WTC11 (cell line): ENCODE measurements around the gene HTRA2. TPM values are rescaled to one million over a fixed set of nuclear protein-coding genes. Genes with fewer than 3 reads are reported as not detected.
A peak's percentile ranks its signal among the peaks of the same experiment; 100 is the strongest.

Experiments
- ATAC-seq: fragments of 200-7000 bp; cut with Tn5 transposase; 2 replicates; pipeline ENCODE4 v1.10.0; 2021; ENCODE audit warnings: mild to moderate bottlenecking, moderate library complexity
- CTCF ChIA-PET: fragments of 300-600 bp; sonication (Branson Sonifier 250); formaldehyde crosslinking; loops from one replicate; lab custom pipeline; 2021; ENCODE audit warnings: antibody characterized with exemption; lab: Charles Lee
- POLR2A ChIA-PET: fragments of 350-600 bp; sonication (Branson Sonifier 250); formaldehyde crosslinking; loops from one replicate; lab custom pipeline; 2021; ENCODE audit warnings: antibody characterized with exemption; lab: Charles Lee
- DNase-seq: peaks from one replicate; pipeline ENCODE4 v3.0.0; 2021; ENCODE audit warnings: low spot score
- H3K27ac Mint-ChIP-seq: 2 replicates; pipeline ENCODE4 v1.8.0; 2021; ENCODE audit warnings: mixed read lengths
- H3K27me3 Mint-ChIP-seq: 2 replicates; pipeline ENCODE4 v1.8.0; 2021; ENCODE audit warnings: low read depth, mild to moderate bottlenecking, moderate library complexity, mixed read lengths
- H3K36me3 Mint-ChIP-seq: 2 replicates; pipeline ENCODE4 v1.8.0; 2021; ENCODE audit warnings: mixed read lengths
- H3K4me1 Mint-ChIP-seq: 2 replicates; pipeline ENCODE4 v1.8.0; 2022; ENCODE audit warnings: mixed read lengths
- H3K4me3 Mint-ChIP-seq: 2 replicates; pipeline ENCODE4 v1.8.0; 2021; ENCODE audit warnings: mild to moderate bottlenecking, moderate library complexity, mixed read lengths
- H3K9me3 Mint-ChIP-seq: 2 replicates; pipeline ENCODE4 v1.8.0; 2021; ENCODE audit warnings: mixed read lengths
- CREM ChIP-seq: sonication (generic); formaldehyde crosslinking; IDR thresholded peaks from 2 replicates; pipeline ENCODE4 v1.8.1; 2022; ENCODE audit warnings: mild to moderate bottlenecking, missing genetic modification reagents, moderate library complexity
- ELF4 ChIP-seq: sonication (generic); formaldehyde crosslinking; IDR thresholded peaks from 2 replicates; pipeline ENCODE4 v1.8.1; 2022; ENCODE audit warnings: low read depth, mild to moderate bottlenecking, moderate library complexity, missing genetic modification reagents
- GABPB1 ChIP-seq: sonication (generic); formaldehyde crosslinking; IDR thresholded peaks from 2 replicates; pipeline ENCODE4 v1.8.1; 2023; ENCODE audit warnings: mild to moderate bottlenecking, missing genetic modification reagents
- GRHL2 ChIP-seq: fragments of 250-450 bp; sonication (Bioruptor Pico); IDR thresholded peaks from 2 replicates; pipeline ENCODE4 v1.8.0; 2022; ENCODE audit warnings: mild to moderate bottlenecking, moderate library complexity; ENCODE audit not compliant: insufficient replicate concordance, severe bottlenecking
- RORB ChIP-seq: fragments of 250-450 bp; sonication (Bioruptor Pico); IDR thresholded peaks from 2 replicates; pipeline ENCODE4 v1.9.0; 2021; ENCODE audit warnings: mild to moderate bottlenecking
- SMAD3 ChIP-seq: sonication (generic); formaldehyde crosslinking; IDR thresholded peaks from 2 replicates; pipeline ENCODE4 v1.8.0; 2022; ENCODE audit warnings: missing genetic modification reagents, mild to moderate bottlenecking, borderline replicate concordance
- TCF7 ChIP-seq: sonication (generic); formaldehyde crosslinking; IDR thresholded peaks from 2 replicates; pipeline ENCODE4 v1.8.0; 2022; ENCODE audit warnings: mild to moderate bottlenecking, low read depth, missing genetic modification reagents, moderate library complexity
- ZNF263 ChIP-seq: sonication (generic); formaldehyde crosslinking; IDR thresholded peaks from 2 replicates; pipeline ENCODE4 v1.8.1; 2022; ENCODE audit warnings: low read depth, mild to moderate bottlenecking, moderate library complexity, missing genetic modification reagents
- ZNF317 ChIP-seq: sonication (generic); formaldehyde crosslinking; IDR thresholded peaks from 2 replicates; pipeline ENCODE4 v1.8.1; 2023; ENCODE audit warnings: low read depth, mild to moderate bottlenecking, moderate library complexity, missing genetic modification reagents, borderline replicate concordance
- total RNA-seq: library from RNA; stranded (reverse); gene quantifications from 3 replicates; pipeline ENCODE4 v1.2.3, GENCODE V29; 2021
- TF ChIP-seq, protein P1 (sequence below): fragments of 250-450 bp; sonication (Bioruptor Pico); IDR thresholded peaks from 2 replicates; pipeline ENCODE4 v1.9.0; 2021; ENCODE audit warnings: moderate library complexity, mild to moderate bottlenecking, inconsistent platforms, borderline replicate concordance
- TF ChIP-seq, protein P2 (sequence below): fragments of 200-600 bp; IDR thresholded peaks from 2 replicates; pipeline ENCODE4 v1.8.0; 2022; ENCODE audit warnings: antibody characterized with exemption
- TF ChIP-seq, protein P3 (sequence below): sonication (generic); formaldehyde crosslinking; IDR thresholded peaks from 2 replicates; pipeline ENCODE4 v1.8.1; 2022; ENCODE audit warnings: low read depth, missing genetic modification reagents, borderline replicate concordance
- TF ChIP-seq, protein P4 (sequence below): fragments of 250-450 bp; sonication (Bioruptor Pico); IDR thresholded peaks from 2 replicates; pipeline ENCODE4 v1.9.0; 2021; ENCODE audit warnings: mild to moderate bottlenecking
- TF ChIP-seq, protein P5 (sequence below): sonication (generic); formaldehyde crosslinking; conservative IDR thresholded peaks from 2 replicates; pipeline ENCODE4 v1.8.1; 2023; ENCODE audit warnings: mild to moderate bottlenecking, low read depth, missing genetic modification reagents, moderate library complexity
- TF ChIP-seq, protein P6 (sequence below): sonication (generic); formaldehyde crosslinking; IDR thresholded peaks from 2 replicates; pipeline ENCODE4 v1.8.1; 2022; ENCODE audit warnings: missing genetic modification reagents, borderline replicate concordance

The HTRA2 gene
- total RNA-seq, 1 experiment from 2014 or later: 30.0 TPM

DNA sequence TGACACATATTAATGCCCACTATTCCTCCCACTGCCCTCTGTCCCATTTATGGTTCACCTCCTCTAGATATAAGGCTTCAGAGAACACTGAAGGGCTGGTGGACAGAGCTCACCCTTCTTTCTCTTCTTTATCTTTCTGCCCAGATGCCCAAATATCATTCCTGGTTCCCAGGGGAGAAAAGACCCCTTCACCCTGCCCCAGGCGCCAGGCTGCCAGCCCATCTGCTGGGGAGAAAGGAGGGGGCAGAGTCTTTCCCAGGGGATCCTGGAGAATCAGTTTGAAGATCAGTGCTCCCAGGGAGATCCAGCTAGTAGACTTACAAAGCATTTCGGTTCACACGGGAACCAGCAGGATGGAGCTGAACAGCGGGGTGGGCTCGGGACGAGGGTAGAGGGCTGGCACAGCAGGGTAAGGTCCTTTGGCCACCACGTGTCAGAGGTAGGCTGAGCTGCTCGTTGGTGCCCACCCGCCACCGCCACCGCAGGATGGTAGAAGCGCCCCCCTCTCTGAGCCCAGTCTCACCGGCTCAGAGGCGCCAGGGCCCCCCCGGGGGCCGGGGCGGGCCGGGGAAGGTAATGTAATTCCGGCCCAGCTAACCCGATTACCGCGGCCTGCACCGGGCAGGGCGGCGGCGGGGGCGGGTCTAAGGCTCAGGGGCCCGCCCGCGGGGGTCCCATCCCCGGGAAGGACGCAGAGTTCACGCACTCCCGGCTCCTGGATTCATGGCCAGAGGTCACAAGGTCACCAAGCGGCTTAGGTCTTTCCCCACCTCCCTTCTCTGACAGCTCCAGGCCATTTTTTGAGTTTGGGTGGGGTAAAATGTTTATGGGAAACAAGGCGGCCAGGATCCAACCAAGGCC, 16.8 kb upstream of the HTRA2 start (continued):
- TF ChIP-seq, protein P1, sequence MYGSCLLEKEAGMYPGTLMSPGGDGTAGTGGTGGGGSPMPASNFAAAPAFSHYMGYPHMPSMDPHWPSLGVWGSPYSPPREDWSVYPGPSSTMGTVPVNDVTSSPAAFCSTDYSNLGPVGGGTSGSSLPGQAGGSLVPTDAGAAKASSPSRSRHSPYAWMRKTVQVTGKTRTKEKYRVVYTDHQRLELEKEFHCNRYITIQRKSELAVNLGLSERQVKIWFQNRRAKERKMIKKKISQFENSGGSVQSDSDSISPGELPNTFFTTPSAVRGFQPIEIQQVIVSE: no peak
- TF ChIP-seq CREM (CRISPR knock-in tag) (no peak), RORB (CRISPR knock-in tag) (no peak), ZNF317 (no peak), GABPB1 (CRISPR knock-in tag) (no peak), GRHL2 (CRISPR knock-in tag) (no peak), SMAD3 (CRISPR knock-in tag) (no peak), ELF4 (CRISPR knock-in tag) (no peak)
- TF ChIP-seq, protein P2, sequence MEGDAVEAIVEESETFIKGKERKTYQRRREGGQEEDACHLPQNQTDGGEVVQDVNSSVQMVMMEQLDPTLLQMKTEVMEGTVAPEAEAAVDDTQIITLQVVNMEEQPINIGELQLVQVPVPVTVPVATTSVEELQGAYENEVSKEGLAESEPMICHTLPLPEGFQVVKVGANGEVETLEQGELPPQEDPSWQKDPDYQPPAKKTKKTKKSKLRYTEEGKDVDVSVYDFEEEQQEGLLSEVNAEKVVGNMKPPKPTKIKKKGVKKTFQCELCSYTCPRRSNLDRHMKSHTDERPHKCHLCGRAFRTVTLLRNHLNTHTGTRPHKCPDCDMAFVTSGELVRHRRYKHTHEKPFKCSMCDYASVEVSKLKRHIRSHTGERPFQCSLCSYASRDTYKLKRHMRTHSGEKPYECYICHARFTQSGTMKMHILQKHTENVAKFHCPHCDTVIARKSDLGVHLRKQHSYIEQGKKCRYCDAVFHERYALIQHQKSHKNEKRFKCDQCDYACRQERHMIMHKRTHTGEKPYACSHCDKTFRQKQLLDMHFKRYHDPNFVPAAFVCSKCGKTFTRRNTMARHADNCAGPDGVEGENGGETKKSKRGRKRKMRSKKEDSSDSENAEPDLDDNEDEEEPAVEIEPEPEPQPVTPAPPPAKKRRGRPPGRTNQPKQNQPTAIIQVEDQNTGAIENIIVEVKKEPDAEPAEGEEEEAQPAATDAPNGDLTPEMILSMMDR: no peak
- TF ChIP-seq, protein P3, sequence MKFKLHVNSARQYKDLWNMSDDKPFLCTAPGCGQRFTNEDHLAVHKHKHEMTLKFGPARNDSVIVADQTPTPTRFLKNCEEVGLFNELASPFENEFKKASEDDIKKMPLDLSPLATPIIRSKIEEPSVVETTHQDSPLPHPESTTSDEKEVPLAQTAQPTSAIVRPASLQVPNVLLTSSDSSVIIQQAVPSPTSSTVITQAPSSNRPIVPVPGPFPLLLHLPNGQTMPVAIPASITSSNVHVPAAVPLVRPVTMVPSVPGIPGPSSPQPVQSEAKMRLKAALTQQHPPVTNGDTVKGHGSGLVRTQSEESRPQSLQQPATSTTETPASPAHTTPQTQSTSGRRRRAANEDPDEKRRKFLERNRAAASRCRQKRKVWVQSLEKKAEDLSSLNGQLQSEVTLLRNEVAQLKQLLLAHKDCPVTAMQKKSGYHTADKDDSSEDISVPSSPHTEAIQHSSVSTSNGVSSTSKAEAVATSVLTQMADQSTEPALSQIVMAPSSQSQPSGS (CRISPR knock-in tag): no peak
- TF ChIP-seq, protein P4, sequence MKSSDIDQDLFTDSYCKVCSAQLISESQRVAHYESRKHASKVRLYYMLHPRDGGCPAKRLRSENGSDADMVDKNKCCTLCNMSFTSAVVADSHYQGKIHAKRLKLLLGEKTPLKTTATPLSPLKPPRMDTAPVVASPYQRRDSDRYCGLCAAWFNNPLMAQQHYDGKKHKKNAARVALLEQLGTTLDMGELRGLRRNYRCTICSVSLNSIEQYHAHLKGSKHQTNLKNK (CRISPR knock-in tag): no peak
- TF ChIP-seq, protein P5, sequence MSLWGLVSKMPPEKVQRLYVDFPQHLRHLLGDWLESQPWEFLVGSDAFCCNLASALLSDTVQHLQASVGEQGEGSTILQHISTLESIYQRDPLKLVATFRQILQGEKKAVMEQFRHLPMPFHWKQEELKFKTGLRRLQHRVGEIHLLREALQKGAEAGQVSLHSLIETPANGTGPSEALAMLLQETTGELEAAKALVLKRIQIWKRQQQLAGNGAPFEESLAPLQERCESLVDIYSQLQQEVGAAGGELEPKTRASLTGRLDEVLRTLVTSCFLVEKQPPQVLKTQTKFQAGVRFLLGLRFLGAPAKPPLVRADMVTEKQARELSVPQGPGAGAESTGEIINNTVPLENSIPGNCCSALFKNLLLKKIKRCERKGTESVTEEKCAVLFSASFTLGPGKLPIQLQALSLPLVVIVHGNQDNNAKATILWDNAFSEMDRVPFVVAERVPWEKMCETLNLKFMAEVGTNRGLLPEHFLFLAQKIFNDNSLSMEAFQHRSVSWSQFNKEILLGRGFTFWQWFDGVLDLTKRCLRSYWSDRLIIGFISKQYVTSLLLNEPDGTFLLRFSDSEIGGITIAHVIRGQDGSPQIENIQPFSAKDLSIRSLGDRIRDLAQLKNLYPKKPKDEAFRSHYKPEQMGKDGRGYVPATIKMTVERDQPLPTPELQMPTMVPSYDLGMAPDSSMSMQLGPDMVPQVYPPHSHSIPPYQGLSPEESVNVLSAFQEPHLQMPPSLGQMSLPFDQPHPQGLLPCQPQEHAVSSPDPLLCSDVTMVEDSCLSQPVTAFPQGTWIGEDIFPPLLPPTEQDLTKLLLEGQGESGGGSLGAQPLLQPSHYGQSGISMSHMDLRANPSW (CRISPR knock-in tag): no peak
- TF ChIP-seq, all 79 proteins: peak for 0

DNA sequence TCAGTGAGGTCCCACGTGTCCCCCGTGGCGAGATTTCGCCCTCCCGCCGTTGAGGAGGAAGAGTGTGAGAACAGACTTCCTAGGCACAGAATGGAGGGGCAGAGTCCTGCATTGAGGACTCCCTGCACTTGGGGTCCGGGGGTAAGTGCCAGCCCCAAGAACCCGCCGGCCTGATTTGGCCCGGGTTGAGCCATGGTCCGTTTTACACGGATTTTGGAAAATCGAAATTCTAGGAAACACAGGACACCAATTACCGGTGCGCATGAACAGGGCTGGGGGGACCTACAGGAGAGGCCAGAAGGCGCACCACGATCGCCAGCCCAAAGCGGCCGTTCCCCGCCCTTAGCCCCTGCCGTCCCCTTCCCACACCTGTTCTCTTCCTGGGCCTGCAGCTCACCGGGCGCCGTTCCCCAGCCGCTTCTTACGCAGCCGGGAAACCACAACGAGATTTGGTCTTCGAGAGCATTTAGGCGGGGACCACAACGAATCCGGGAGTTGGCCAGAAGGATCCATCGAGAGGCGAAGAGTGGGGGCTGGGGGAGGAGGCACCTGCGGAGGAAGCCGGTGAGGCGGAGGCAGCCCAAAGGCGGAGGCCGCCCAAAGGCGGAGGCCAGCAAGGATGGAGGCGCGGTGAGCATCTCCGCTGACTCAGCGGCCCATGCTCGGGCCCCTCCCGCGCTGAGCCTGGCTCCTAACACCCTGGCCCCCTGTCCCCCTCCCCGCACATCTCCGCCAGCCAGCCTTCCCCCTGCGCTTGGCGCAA, 15.9 kb upstream of the HTRA2 start:
- CTCF ChIA-PET: interaction anchor here (0.6 to 2.3 kb wide), 3 partner anchors 10 to 393 kb away, joined by 4 to 8 read pairs (median 6); partner anchors contain the start of genes CCDC142 and TTC31
- TF ChIP-seq TCF7 (CRISPR knock-in tag) (no peak), ZNF263 (CRISPR knock-in tag) (no peak)
- TF ChIP-seq, protein P6, sequence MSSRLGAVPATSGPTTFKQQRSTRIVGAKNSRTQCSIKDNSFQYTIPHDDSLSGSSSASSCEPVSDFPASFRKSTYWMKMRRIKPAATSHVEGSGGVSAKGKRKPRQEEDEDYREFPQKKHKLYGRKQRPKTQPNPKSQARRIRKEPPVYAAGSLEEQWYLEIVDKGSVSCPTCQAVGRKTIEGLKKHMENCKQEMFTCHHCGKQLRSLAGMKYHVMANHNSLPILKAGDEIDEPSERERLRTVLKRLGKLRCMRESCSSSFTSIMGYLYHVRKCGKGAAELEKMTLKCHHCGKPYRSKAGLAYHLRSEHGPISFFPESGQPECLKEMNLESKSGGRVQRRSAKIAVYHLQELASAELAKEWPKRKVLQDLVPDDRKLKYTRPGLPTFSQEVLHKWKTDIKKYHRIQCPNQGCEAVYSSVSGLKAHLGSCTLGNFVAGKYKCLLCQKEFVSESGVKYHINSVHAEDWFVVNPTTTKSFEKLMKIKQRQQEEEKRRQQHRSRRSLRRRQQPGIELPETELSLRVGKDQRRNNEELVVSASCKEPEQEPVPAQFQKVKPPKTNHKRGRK: 0 out of 2 replicates have a peak, but pooled peaks have one; percentile 33
- POLR2A ChIA-PET: interaction anchor here (0.9 to 1.3 kb wide), 2 partner anchors 39 to 74 kb away, joined by 3 to 4 read pairs; no protein-coding TSS in a partner anchor
- DNase-seq (peak; percentile 39), ATAC-seq (peak; percentile 9)
- peaks cover 8% of the 10 kb centered on the region for H3K9me3 Mint-ChIP-seq
- peaks cover 16% of the 10 kb centered on the region for H3K4me1 Mint-ChIP-seq
- peak overlapping the region; percentile 65 for H3K4me3 Mint-ChIP-seq
- peaks cover 99% of the 10 kb centered on the region for H3K27me3 Mint-ChIP-seq
- H3K27ac Mint-ChIP-seq: no peak overlapping the region
- H3K36me3 Mint-ChIP-seq: peaks cover 9% of the 10 kb centered on the region
